ENCODE results near the gene ZC3H12A. TPM values are rescaled to one million over a fixed set of nuclear protein-coding genes. Genes with fewer than 3 reads are reported as not detected.

Gene ZC3H12A
- total and polyA plus RNA-seq, 7 donors, result 7.4 to 72.4 (median 14.4) TPM

DNA sequence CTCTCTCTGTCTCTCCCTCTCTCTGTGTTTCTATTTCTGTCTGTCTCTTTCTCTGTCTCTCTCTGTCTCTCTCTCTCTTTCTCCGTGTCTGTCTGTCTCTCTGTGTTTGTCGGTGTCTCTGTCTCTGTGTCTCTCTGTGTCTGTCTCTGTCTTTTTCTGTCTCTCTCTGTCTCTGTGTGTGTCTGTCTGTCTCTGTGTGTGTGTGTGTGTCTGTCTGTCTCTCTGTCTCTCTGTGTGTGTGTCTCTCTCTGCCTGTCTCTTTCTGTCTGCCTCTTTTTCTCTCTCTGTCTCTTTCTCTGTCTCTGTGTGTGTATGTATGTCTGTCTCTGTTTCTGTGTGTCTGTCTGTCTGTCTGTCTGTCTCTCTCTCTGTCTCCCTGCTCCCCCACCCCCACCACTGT lies 31.7 kb upstream of the ZC3H12A start:
- H3K4me3 ChIP-seq, result no peak overlapping the region
- intact Hi-C loops (cut with DNase I), result no loop called here
- no peaks in the 10 kb centered on the region for H3K9me3 ChIP-seq
- TF ChIP-seq POLR2A (IDR thresholded peaks at IDR 0.05) (no peak), EP300 (IDR thresholded peaks at IDR 0.05) (no peak), POLR2AphosphoS5 (IDR thresholded peaks at IDR 0.05) (no peak)
- TF ChIP-seq, protein P1, sequence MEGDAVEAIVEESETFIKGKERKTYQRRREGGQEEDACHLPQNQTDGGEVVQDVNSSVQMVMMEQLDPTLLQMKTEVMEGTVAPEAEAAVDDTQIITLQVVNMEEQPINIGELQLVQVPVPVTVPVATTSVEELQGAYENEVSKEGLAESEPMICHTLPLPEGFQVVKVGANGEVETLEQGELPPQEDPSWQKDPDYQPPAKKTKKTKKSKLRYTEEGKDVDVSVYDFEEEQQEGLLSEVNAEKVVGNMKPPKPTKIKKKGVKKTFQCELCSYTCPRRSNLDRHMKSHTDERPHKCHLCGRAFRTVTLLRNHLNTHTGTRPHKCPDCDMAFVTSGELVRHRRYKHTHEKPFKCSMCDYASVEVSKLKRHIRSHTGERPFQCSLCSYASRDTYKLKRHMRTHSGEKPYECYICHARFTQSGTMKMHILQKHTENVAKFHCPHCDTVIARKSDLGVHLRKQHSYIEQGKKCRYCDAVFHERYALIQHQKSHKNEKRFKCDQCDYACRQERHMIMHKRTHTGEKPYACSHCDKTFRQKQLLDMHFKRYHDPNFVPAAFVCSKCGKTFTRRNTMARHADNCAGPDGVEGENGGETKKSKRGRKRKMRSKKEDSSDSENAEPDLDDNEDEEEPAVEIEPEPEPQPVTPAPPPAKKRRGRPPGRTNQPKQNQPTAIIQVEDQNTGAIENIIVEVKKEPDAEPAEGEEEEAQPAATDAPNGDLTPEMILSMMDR (IDR thresholded peaks at IDR 0.05), result no peak
- no peaks in the 10 kb centered on the region for H3K36me3 ChIP-seq
- peaks cover 0 to 48% (median 10%) of the 10 kb centered on the region in 3 donors for H3K27me3 ChIP-seq
- no peak for DNase-seq
- H3K27ac ChIP-seq, result no peak overlapping the region
- WGBS, 2 donors, result 67 to 74% methylated on average over 2 of the region's 2 CpGs
- H3K4me1 ChIP-seq, result no peaks in the 10 kb centered on the region

DNA sequence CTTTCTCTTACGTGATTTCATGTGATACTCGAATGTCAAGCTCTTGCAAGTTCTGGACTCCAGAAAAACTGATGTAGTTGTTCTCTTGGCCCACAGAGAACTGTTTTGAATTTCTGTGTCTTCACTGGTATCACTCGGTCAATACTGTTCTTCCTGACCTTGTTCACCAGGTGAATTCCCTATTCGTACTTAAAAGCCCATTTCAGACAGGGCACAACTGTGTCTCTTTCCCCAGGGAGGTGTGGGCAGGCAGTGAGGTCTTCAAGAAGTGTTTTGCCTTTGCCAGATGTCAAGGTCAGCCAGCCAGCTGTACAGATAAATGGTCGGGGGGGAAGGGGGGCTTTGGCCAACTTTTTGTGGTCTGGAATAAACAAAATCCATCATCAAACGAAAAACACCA lies 27.5 kb upstream of the ZC3H12A start:
- Histone ChIP-seq H3K27ac (no peak overlapping the region), H3K4me1 (no peaks in the 10 kb centered on the region), H3K4me3 (no peak overlapping the region), H3K36me3 (no peaks in the 10 kb centered on the region), H3K9me3 (no peaks in the 10 kb centered on the region), H3K27me3 (peaks cover 0 to 58% (median 27%) of the 10 kb centered on the region in 3 donors)
- whole genome bisulfite sequencing, 2 donors, result 60 to 75% methylated on average over 6 of the region's 6 CpGs
- intact Hi-C loops (cut with DNase I), result no loop called here
- TF ChIP-seq POLR2AphosphoS5 (IDR thresholded peaks at IDR 0.05) (no peak), POLR2A (IDR thresholded peaks at IDR 0.05) (no peak), EP300 (IDR thresholded peaks at IDR 0.05) (no peak)
- TF ChIP-seq, protein P1 (IDR thresholded peaks at IDR 0.05), result no peak
- DNase-seq, result no peak

DNA sequence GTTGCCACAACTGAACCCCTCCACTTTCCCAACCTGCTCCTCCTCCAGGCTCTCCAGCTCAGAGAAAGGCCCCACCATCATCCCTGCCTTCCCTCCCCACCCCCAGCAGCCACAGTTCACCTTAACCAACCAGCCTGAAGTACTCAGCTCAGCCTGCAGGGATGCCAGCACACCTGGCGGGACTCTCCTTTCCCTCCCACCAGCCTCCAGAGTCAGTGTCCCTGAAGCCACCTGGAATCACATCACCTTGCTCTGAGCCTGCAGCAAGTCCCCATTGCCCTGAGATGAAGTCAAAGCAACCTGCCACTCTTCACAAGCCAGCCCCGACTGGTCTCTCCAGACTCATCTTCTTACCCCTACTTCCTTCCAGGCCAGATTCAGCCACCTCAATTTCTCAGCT lies 26.2 kb upstream of the ZC3H12A start:
- WGBS, 2 donors, result 75 to 76% methylated on average over 2 of the region's 2 CpGs
- TF ChIP-seq, protein P1 (IDR thresholded peaks at IDR 0.05), result no peak
- TF ChIP-seq POLR2AphosphoS5 (IDR thresholded peaks at IDR 0.05), result no peak
- TF ChIP-seq EP300 (IDR thresholded peaks at IDR 0.05), result no peak
- no peak for TF ChIP-seq POLR2A (IDR thresholded peaks at IDR 0.05)
- H3K27ac ChIP-seq, result no peak overlapping the region
- intact Hi-C loops (cut with DNase I), result no loop called here
- H3K36me3 ChIP-seq, result no peaks in the 10 kb centered on the region
- H3K9me3 ChIP-seq, result no peaks in the 10 kb centered on the region
- DNase-seq, result no peak
- no peaks in the 10 kb centered on the region for H3K4me1 ChIP-seq
- no peak overlapping the region for H3K4me3 ChIP-seq
- H3K27me3 ChIP-seq, result peaks cover 0 to 65% (median 27%) of the 10 kb centered on the region in 3 donors

DNA sequence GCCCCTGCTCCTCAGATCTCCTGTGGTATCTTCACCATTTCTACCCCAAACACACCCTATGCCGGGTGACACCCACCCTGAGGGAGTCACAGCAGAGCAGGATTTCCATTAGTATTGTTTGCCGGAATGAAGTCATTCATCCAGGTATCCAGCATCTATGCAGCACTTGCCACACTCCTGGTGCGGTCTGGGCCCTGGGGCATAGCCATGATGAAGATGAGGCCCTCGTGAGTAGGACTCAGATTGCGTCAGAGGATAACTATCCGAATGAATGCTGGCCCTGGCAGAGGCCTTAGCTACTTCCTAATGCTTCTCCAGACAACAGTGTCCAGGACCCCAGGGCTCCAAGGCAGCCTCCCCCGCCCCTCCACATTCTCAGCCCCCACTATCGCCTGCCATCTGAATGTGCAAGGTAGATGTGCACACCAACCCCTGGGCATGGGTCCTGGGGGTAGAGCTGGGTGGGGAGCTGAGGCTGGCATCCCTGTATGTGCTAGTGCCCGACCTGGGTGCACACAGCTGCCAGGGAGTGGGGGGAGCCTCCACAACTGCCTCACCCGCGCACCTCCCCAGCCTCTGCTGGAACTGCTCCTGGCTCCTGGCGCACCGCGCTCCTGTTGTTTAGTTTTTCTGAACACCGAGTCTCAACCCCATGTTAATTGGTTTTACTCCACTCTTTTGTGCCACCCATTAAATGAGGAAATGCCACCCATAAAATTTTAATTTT lies 25.5 kb upstream of the ZC3H12A start:
- whole genome bisulfite sequencing, 2 donors, result 49 to 69% methylated on average over 15 of the region's 15 CpGs

More for the DNA sequence above, 25.5 kb upstream of the ZC3H12A start:
- no peaks in the 10 kb centered on the region for H3K9me3 ChIP-seq
- H3K4me1 ChIP-seq, result no peaks in the 10 kb centered on the region
- no peak for DNase-seq
- peaks cover 0 to 65% (median 27%) of the 10 kb centered on the region in 3 donors for H3K27me3 ChIP-seq
- intact Hi-C loops (cut with DNase I), result no loop called here
- H3K36me3 ChIP-seq, result no peaks in the 10 kb centered on the region
- no peak overlapping the region for H3K27ac ChIP-seq
- no peak overlapping the region for H3K4me3 ChIP-seq
- TF ChIP-seq EP300 (IDR thresholded peaks at IDR 0.05) (no peak), POLR2AphosphoS5 (IDR thresholded peaks at IDR 0.05) (no peak), POLR2A (IDR thresholded peaks at IDR 0.05) (no peak)
- TF ChIP-seq, protein P1 (IDR thresholded peaks at IDR 0.05), result no peak

Measured in sigmoid colon (tissue), 7 donors.